NCI-H345 (cell line): ENCODE measurements around the gene ALCAM.

Experiments
- DNase-seq: peaks from one replicate; lab custom pipeline; 2025; lab: John Stamatoyannopoulos, UW

ALCAM gene

GRCh38 chr3:105528955-105529354 is 162.2 kb downstream of the ALCAM start:
- no peak for DNase-seq

GRCh38 chr3:105529456-105529855 is 162.7 kb downstream of the ALCAM start:
- no peak for DNase-seq

GRCh38 chr3:105532251-105532650 is 165.5 kb downstream of the ALCAM start:
- no peak for DNase-seq

DNA sequence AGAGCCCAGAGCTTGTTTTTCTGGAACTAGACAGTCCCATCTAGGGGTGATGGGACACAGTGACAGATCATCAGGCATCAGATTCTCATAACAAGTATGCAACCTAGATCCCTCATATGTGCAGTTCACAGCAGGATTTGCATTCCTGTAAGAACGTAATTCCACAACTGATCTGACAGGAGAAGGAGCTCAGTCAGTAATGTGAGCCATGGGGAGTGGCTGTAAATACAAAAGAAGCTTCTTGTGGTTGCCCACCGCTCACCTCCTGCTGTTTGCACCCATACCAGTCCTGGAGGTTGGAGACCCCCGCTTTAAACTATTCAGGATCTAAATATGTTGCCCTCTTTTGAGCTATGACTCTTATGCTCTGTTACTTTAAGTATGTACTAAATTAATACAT is 167.3 kb downstream of the ALCAM start:
- no peak for DNase-seq

GRCh38 chr3:105534491-105534890 is 167.8 kb downstream of the ALCAM start:
- DNase-seq = no peak

- DNase-seq = no peak
These were observed 170.8 kb downstream of the ALCAM start for GRCh38 chr3:105537371-105538080.

GRCh38 chr3:105538483-105538882 is 171.8 kb downstream of the ALCAM start:
- DNase-seq = no peak

- no peak for DNase-seq
These were observed 173.2 kb downstream of the ALCAM start for GRCh38 chr3:105539897-105540296.

DNA sequence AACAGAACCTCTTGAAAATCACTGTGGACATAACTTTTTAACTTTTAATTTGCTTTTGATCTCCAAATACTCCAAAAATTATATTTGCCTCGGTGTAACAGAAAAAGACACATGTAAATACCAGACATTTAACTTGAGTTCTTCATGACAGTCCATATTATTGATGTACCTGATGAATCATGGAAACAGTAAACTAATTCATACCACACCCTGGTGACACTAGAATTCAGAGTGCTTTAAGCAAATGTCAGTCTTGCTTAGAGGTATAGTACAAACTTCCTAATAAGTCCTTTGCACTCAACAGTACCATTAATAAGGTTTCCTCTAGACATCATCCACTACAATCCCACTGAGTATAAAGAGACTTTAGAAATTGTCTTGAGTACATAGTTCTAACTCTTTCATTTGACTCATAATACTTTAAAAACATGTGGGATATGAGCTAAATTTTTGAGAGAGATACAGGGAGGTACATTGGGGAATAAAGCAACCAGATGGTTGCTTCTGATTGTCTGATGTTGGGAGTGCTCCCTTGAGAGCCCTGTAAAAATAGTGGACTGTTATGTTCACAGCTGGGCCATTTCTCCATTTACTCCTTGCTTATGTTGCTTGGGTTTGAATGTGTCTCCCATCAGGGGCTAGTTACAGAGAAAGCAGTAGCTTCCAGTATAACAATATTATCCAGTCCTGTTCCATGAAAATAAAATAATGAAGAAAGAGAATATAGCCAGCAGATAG is 175.7 kb downstream of the ALCAM start:
- DNase-seq = no peak

- no peak for DNase-seq
These were observed 178.3 kb downstream of the ALCAM start for GRCh38 chr3:105545051-105545450.

DNA sequence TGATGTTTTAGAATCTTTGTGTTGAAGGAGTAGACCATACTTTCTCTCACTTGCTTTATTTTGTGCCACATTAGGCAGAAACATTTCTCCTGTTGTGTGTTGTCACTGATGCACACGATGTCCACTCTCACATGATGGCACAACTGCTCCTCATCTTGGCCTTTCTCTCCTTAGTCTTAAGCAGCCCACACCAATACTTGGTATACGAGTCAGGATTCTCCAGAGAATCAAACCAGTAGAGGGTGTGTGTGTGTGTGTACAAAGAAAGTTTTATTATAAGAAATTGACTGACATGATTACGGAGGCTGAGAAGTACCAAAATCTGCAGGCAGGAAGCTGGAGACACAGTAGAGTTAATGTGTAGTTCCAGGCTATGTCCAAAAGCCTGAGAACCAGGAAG is 187.1 kb downstream of the ALCAM start:
- no peak for DNase-seq

GRCh38 chr3:105555206-105555605 is 188.5 kb downstream of the ALCAM start:
- no peak for DNase-seq

- no peak for DNase-seq
These were observed 193.1 kb downstream of the ALCAM start for GRCh38 chr3:105559856-105560255.

GRCh38 chr3:105561876-105562275 is 195.2 kb downstream of the ALCAM start:
- DNase-seq = no peak

GRCh38 chr3:105564546-105565288 is 198.0 kb downstream of the ALCAM start:
- DNase-seq = no peak

DNA sequence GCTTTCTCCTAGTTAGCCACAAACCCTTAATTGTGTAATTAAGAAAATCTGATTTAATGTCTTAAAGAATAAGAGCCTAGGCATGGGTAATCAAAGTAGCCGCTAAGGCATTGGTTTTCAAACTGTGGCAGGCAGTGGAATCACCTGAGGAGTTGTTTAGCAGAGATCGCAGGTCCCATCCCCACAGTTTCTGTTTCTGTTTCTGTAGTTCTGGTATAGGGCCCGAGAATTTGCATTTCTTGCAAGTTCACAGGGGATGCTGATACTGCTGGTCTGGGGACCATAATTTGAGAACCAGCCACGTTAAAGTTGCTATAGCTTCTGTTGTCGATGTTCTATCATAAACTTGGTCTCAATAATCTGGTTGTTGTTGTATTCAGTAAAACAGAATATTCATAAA is 204.3 kb downstream of the ALCAM start:
- DNase-seq = no peak

GRCh38 chr3:105572501-105572900 is 205.8 kb downstream of the ALCAM start:
- no peak for DNase-seq

DNA sequence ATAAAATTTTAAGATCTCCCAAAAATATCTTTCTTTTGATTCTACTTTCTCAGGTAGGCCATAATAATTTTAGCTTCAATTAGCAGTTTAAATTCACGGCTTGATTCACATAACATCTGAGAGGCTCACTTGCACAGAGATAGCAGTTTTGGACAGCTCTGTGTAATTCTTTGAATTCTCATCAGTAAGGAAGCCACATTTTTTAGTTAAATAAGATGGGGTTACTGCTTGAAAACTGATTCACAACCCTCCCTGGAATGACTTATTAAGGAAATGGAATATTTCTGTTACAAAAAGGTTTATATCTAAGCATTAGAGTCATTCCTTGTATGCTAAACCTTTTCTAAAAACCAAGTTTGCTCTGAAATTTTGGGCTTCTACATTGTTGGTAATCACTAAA is 212.7 kb downstream of the ALCAM start:
- no peak for DNase-seq

- DNase-seq = no peak
These were observed 213.7 kb downstream of the ALCAM start for GRCh38 chr3:105580296-105580965.

DNA sequence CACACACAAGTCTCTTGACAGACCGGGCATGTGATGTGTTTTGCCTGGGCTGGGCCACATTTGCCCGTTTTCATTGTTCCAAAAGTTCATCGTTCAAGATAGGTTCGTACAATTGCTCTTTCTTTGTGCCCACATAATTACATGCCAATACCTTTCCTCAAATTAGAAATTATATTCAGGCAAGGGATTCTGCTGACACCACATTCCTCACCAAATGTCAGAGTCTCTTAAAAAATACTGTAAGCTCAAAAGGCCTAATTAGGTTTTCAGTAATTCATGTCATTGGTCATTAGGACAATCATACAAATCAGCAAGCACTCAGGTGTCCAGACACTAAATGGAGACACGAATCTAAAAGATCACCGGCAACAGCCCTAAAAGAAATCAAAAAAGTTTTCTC is 215.3 kb downstream of the ALCAM start:
- DNase-seq = no peak

- no peak for DNase-seq
These were observed 217.5 kb downstream of the ALCAM start for GRCh38 chr3:105584003-105584790.

- peak; percentile 21 for DNase-seq
These were observed 226.6 kb downstream of the ALCAM start for GRCh38 chr3:105593315-105593714.
